ENCODE measurements around the gene NCKAP5.

NCKAP5 gene

GRCh38 chr2:132772340-132772739 lies 795.9 kb downstream of the NCKAP5 start:
- no peak for DNase-seq

- DNase-seq: no peak
Measured at GRCh38 chr2:132766573-132766972, 801.7 kb downstream of the NCKAP5 start.

DNA sequence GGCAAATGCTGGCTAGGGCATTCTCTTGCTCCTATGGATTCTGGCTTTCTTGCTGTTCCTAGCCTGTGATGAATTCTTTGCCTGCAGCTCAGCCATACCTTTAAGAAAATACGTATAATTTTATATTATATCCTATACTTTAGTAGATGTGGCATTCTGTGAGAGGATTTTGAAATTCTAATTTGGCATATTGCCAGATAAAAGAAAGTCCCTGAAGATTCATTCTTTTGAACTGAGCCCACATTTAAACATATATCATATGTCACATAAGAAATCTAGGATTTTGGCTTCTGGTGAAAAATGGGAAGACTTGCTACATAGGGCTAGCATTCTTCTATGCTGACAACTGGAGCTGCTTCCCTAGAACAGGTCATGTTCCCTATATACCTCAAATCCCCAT lies 806.8 kb downstream of the NCKAP5 start:
- no peak for DNase-seq

DNA sequence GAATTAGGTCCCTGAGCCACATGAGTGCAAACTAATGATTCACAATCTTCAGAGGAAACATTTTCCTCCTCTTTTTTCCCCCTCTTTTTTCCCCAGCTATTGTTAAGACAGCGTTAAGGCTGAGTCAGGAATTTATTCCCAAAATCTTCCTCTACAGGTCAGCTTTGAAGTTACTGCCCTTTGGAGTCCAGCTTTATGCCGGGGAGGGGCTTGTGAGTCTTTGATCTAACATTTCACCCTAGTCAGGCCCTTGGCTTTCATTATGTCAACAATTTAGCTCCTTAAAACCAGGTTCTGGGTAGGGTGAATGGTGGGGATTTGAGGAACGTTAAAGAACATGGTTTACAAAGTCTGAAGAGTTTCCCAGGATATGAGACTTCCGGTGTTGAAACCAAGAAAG lies 807.3 kb downstream of the NCKAP5 start:
- DNase-seq: no peak

DNA sequence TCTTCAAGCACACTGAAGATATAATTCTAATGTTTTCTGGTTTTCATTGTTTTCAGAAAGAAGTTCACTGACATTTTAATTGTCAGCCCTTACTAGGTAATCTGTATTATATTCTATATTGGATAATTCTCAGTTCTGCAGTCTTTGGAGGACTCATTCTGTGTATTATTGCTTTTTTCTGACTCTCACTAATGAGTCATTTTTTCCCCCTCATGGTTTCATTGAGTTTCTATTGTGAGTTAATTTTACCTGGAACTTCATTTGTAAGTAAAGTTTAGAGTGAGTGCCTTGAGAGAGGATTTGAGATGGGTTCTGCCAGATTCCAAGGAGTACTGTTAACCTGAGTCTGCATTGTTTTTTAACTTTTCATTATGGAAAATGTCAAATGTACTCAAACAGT lies 807.9 kb downstream of the NCKAP5 start:
- no peak for DNase-seq

DNA sequence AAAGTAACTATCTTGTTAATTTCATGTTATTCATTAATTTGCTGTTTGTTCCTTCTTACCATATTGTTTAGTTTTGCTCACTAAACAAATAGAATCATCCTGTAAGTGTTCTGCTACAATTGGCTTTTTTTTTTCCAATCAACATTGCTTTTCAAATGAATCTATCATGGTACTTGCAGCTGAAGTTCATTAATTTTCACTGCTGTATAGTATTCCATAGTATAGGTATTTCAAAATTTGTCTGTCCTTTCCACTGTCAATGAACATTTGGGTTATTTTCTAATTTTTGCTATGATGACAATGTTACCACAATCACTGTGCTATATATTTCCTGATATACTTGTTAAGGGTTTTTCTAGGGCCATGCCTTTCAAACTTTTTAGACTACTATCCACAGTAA lies 809.3 kb downstream of the NCKAP5 start:
- no peak for DNase-seq

GRCh38 chr2:132757676-132758075 lies 810.6 kb downstream of the NCKAP5 start:
- DNase-seq: no peak

GRCh38 chr2:132757002-132757589 lies 811.2 kb downstream of the NCKAP5 start:
- no peak for DNase-seq

GRCh38 chr2:132754867-132755472 lies 813.3 kb downstream of the NCKAP5 start:
- no peak for DNase-seq

DNA sequence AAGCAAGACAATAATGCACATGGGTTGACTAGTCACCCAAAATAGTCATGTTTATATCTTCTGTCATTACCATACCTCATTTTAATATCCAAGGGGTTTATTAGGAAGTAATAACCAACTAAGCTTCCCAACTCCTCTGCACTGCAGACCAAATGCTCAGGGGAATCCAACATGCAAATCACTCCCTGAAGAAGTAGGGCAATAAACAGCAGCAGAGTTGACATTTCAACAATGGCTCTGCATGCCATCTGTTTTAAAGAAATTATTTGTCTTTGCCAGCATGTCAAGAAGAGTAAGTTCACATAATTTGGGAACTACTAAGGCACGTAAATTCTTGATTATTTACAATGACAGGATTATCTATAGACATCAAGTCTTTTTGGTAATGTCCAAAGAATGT lies 813.9 kb downstream of the NCKAP5 start:
- no peak for DNase-seq

- no peak for DNase-seq
Measured at GRCh38 chr2:132752421-132753206, 815.6 kb downstream of the NCKAP5 start.

DNA sequence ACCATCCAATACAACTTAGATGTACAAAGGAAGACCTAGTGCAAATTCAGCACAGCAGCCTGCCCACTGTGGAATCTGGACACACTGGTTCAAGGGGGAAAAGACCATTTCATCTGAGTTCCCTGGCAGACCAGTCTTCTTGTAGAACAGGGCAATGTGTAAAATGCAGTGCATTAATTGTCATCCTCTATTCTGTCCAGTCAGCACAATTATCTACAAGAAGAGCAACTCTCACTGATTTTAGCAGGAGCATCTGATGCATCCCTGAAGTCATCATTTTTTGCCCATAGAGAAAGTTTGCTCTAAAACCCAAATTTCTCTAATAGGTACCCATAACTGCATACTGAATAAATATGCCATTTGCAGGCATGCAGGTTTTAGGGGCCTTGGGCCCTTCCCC lies 816.4 kb downstream of the NCKAP5 start:
- DNase-seq: no peak

DNA sequence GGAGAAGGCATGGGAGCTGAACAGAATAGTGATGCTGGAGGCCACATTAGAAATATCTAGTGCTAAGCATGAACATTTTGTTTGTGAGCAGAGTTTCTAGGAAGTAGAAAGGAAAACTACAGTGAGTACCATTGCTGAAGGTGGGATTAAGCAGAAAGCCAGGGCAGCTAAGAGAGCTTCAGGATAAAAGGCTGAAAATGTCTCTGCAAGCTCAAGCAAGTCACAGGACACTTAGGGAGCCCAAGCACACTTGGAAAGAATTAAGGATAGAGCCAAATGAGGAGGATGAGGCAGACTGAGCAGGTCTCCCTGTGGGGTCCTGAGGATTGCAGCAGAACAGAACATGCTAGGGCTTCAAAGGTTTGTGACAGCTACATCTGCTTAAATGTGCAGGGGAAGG lies 817.7 kb downstream of the NCKAP5 start:
- DNase-seq: no peak

DNA sequence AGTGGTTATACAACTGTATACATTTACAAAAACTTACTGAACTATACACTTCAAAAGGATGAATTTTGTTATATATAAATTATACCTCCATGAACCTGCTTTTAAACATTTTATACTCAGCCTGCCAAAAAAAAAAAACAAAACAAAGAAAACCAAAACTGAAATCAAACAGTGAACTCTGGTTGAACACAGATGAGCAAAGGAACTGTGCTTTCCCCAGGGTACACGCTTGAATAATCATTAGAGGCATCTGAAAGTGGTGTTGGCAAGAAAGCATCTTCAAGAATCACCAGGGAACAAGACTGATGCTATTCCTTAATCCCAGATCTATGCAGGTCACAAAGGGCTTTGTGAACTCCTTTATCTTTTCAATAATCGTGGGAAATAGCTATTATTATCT lies 821.2 kb downstream of the NCKAP5 start:
- DNase-seq: no peak

- DNase-seq: no peak
Measured at GRCh38 chr2:132741754-132742153, 826.5 kb downstream of the NCKAP5 start.

DNA sequence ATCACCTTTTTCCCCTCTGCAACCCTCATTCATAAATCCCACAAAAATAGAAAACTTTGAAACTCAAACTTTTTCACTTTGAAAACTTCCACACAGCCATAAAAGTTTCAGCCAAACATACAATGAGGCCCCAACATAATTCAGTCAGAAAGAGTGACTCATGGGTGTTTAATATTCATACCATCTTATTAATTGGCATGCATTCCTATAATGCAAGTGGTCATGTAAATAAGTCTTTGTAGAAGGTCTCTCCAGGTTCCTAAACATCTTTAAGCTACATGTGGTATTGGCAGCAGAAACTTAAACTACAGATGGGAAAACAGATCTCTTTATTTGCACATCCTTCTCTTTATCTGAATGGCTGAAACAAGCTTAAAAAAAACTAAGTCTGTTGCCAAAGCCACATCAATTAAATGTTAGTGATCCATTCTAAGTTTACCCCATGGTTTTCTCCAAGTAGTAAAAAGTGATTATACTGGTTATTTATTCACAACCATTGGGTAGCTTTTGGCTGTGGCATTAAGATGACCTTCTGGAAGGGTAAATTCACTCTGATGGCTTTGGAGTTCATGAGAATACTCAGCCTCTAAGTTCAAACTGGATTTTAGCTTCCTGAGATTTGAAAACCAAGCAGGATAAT lies 828.1 kb downstream of the NCKAP5 start:
- DNase-seq: no peak

DNA sequence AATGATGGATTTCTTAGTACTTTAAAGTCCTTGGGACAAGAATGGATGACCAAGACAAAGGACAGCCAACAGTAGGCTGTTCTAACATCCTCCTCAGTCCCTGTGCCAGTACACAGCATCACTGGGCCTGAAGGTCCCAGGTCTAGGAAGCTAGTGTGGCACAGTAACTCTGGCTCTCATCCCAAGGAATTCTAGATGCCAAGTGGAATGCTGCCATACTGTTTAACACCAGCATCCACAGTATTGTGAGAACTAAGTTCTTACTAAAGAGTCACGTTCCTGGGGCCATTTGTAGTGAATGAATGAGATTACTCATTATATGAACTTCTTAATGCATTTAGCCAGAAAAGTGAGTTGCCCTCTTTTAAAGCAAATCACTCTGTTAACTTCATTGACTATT lies 830.0 kb downstream of the NCKAP5 start:
- no peak for DNase-seq

DNA sequence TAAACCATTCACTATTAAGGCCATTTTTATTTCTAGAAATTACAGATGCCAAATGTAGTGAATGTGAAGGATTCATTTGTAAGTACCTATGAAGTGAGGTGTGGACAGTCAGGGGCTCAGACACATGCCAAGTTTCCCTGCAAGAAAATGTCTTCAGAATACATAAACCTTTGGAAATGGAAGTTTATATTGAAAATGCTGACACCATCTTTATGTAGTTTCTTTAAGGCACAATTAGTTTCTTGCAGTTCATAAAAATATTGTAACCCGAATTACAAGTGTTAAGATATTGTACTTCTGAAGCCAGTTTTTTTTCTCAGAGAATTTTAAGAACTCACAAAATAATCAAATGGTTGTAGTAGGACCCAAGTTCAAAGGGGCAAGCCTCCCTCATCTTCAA lies 832.2 kb downstream of the NCKAP5 start:
- DNase-seq: no peak

DNA sequence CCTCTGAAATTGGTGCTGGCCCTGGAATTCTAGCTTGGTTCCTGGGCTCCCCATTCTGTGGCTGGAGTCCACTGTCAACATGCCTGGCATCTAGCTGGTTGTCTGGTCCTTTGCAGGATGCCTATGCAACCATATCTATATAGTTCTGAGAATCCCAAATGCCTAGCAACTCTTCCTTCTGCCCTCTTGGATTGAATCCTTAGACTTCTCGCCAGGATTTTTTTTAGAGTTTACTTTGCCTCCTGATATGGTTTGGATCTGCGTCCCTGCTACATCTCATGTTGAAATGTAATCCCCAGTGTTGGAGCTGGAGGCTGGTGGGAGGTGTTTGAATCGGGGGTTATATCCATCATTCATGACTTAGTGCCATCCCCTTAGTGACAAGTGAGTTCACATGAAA lies 833.3 kb downstream of the NCKAP5 start:
- DNase-seq: no peak

DNA sequence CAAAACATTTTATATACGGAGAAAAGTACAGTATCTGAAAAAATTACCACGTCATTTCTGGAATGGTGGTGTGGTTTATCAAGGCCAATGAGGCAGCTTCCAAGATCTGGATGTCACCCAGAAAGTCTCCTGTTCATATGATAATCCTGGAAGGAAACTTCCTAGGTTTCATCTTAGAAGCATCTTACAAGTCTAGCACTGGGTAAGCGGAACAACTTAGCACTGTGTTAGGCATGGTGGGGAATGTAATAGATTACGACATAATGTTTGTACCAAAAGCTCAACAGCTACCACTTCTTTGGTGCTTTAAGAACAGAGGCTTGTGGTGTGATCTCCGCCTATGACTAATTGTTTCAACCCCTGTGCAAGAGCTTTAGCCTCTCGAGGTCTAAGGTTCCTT lies 835.2 kb downstream of the NCKAP5 start:
- DNase-seq: no peak

GRCh38 chr2:132732694-132733093 lies 835.6 kb downstream of the NCKAP5 start:
- no peak for DNase-seq

DNA sequence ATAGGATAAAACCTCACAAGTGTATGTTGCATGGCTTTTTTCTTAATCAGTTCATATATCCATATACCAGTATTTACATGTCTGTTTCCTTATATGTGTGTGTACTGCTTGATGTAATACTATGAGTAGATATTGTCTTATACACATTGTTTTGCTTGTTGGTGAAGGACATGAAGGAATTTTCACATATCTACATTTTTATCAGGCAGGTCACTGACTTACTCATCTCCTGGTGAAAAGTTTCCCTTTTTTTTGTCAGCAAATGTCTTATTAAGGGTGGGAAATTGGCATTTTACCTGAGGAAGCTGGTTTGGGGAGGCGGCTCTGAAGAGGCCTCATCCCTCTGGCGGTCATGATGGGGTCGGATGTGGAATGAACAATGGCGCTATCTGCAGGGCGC lies 836.8 kb downstream of the NCKAP5 start:
- DNase-seq: no peak

DNA sequence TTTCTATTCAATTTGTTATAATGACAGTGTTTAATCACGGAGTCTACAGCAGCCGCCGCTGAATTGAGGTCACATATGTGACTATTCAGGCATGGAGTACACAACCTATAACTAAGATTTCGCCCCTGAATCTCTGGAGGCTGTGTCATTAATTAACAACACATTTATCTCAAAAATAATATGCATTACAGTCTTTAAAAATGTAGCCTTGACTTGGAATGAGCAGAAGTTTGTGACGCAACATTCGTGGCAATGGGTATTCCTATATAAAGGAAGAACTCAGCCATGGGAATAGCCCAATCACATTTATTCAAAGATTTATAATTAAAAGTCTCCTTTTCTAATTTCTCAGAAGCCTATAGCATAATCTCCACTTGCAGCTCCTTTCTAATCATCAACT lies 837.7 kb downstream of the NCKAP5 start:
- no peak for DNase-seq

GRCh38 chr2:132729522-132729921 lies 838.7 kb downstream of the NCKAP5 start:
- DNase-seq: no peak
